ENCODE results near the gene MED23.

GRCh38 chr6:131532580-131533039 is 95.4 kb downstream of the MED23 start:
- TF ChIP-seq, protein P1, sequence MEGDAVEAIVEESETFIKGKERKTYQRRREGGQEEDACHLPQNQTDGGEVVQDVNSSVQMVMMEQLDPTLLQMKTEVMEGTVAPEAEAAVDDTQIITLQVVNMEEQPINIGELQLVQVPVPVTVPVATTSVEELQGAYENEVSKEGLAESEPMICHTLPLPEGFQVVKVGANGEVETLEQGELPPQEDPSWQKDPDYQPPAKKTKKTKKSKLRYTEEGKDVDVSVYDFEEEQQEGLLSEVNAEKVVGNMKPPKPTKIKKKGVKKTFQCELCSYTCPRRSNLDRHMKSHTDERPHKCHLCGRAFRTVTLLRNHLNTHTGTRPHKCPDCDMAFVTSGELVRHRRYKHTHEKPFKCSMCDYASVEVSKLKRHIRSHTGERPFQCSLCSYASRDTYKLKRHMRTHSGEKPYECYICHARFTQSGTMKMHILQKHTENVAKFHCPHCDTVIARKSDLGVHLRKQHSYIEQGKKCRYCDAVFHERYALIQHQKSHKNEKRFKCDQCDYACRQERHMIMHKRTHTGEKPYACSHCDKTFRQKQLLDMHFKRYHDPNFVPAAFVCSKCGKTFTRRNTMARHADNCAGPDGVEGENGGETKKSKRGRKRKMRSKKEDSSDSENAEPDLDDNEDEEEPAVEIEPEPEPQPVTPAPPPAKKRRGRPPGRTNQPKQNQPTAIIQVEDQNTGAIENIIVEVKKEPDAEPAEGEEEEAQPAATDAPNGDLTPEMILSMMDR (IDR thresholded peaks at IDR 0.05): no peak
- TF ChIP-seq POLR2A (IDR thresholded peaks at IDR 0.05): no peak

Measured in Peyer's patch (tissue), 4 donors.